B cell (primary cell): ENCODE results near the gene ATP6V0E2.

Experiments used
- CTCF ChIP-seq: fragments of 200-600 bp; IDR thresholded peaks from one replicate; pipeline ENCODE4 v1.8.0; 2022; ENCODE audit warnings: antibody characterized with exemption, mild to moderate bottlenecking
- EZH2 ChIP-seq: IDR thresholded peaks from 2 replicates; pipeline ENCODE4 v1.6.1; 2012; ENCODE audit warnings: borderline replicate concordance, low read depth, mild to moderate bottlenecking, moderate library complexity, low read length; ENCODE audit not compliant: insufficient read depth, poor library complexity, severe bottlenecking

GRCh38 chr7:149884016-149884415 lies 10.2 kb downstream of the ATP6V0E2 start:
- TF ChIP-seq CTCF (no peak), EZH2 (no peak)
